ACC112 (cell line): ENCODE measurements around the gene PC.

Experiments used
- H2AFZ ChIP-seq: fragments of 200-600 bp; sonication (generic); one replicate; pipeline ENCODE4 v1.6.0; 2017; ENCODE audit warnings: antibody characterized with exemption, low read length; ENCODE audit not compliant: unreplicated experiment
- H3K27ac ChIP-seq: fragments of 200-600 bp; sonication (generic); 2 replicates; pipeline ENCODE4 v1.5.1; 2014; ENCODE audit warnings: low read depth, mild to moderate bottlenecking, antibody characterized with exemption, low read length, moderate library complexity
- H3K27me3 ChIP-seq: fragments of 200-600 bp; sonication (generic); 2 replicates; pipeline ENCODE4 v1.6.1; 2014; ENCODE audit warnings: mild to moderate bottlenecking, antibody characterized with exemption, low read length, moderate library complexity, mixed read lengths; ENCODE audit not compliant: insufficient read depth
- H3K36me3 ChIP-seq: fragments of 200-600 bp; sonication (generic); 2 replicates; pipeline ENCODE4 v1.6.1; 2016; ENCODE audit warnings: mild to moderate bottlenecking, antibody characterized with exemption, low read length, moderate library complexity, mixed read lengths; ENCODE audit not compliant: insufficient read depth
- H3K4me1 ChIP-seq: fragments of 200-600 bp; sonication (generic); one replicate; pipeline ENCODE4 v1.6.1; 2016; ENCODE audit warnings: low read length, mixed read lengths; ENCODE audit not compliant: insufficient read depth, unreplicated experiment, control insufficient read depth
- H3K4me3 ChIP-seq: fragments of 200-600 bp; sonication (generic); 2 replicates; pipeline ENCODE4 v1.5.1; 2014; ENCODE audit warnings: mild to moderate bottlenecking, low read depth, low read length
- H3K79me2 ChIP-seq: fragments of 200-600 bp; sonication (generic); one replicate; pipeline ENCODE4 v1.6.0; 2016; ENCODE audit warnings: low read length; ENCODE audit not compliant: control insufficient read depth, unreplicated experiment, insufficient read depth

PC gene

DNA sequence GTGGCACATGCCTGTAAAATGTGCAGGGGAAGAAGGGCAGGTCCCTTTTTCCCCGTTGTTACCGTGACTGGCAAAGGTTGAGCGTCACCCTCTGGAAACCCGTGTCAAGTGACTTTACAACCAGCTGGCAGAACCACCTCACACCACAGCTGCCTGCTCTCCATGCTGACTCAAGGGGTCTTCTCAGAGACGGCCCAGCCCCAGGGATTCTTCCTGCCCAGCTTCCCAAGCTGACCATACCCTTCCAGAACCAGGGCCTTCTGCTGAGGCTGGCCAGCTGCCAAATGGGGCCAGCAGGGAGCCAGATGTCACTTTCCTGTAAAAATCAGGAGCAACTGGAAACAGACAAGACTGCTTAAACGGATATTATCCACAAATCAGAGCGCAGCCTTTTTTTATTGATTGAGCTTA is 6.3 kb downstream of the PC start:
- no peak overlapping the region for H3K4me3 ChIP-seq

DNA sequence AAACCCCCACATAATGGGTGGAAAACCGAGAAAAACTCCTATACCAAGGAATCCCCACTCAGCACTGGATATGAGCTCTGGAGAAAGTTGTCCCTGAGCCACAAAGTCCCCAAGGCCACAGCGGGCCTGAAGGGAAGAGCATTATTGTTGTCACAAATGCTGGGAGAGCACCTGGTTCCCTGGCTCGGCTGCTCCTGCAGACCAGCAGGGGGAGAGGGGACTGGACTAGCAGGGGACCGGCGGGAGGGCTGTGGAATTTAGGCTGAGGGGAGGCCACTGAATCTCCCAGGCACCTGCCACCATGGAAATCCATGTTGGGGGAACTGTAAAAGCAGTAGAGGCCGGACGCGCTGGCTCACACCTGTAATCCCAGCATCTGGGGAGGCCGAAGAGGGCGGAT is 7.0 kb downstream of the PC start:
- no peaks in the 10 kb centered on the region for H3K27me3 ChIP-seq
- peaks cover 12% of the 10 kb centered on the region for H3K4me1 ChIP-seq
- no peak overlapping the region for H2AFZ ChIP-seq
- H3K4me3 ChIP-seq: no peak overlapping the region
- H3K36me3 ChIP-seq: peaks cover 6% of the 10 kb centered on the region; the same call in 1 of the 2 replicates
- no peaks in the 10 kb centered on the region for H3K79me2 ChIP-seq
- no peak overlapping the region for H3K27ac ChIP-seq

More for the DNA sequence above, 6.3 kb downstream of the PC start:
- Histone ChIP-seq H3K4me1 (peaks cover 17% of the 10 kb centered on the region), H3K27ac (no peak overlapping the region), H3K79me2 (no peaks in the 10 kb centered on the region), H3K36me3 (peaks cover under 1% of the 10 kb centered on the region; the same call in 1 of the 2 replicates), H2AFZ (no peak overlapping the region), H3K27me3 (no peaks in the 10 kb centered on the region)

DNA sequence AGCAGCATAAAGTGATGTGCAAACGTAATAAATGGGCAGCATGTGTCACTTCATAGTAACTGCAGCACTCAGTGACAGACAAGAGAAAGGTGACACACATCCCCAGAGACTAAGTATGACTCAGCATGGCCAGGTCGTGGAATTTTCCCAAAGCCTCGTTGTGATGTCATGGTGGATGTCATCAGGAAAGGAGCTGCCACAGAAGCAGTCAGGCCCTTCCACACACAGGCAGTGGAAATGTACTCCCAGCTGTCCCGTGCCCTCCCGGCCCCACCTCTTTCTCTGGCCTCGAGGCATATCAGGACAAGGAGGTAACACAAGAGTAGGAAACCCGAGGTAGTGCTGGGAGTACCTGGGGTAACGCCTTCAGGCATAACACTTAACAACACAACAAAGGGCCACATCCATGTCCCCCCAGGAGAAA is 8.1 kb downstream of the PC start:
- no peak overlapping the region for H2AFZ ChIP-seq
- H3K4me3 ChIP-seq: no peak overlapping the region
- H3K27me3 ChIP-seq: no peaks in the 10 kb centered on the region
- peaks cover 12% of the 10 kb centered on the region for H3K4me1 ChIP-seq
- H3K36me3 ChIP-seq: peaks cover 6% of the 10 kb centered on the region; the same call in 1 of the 2 replicates
- H3K79me2 ChIP-seq: no peaks in the 10 kb centered on the region
- peak overlapping the region; percentile 70 for H3K27ac ChIP-seq

DNA sequence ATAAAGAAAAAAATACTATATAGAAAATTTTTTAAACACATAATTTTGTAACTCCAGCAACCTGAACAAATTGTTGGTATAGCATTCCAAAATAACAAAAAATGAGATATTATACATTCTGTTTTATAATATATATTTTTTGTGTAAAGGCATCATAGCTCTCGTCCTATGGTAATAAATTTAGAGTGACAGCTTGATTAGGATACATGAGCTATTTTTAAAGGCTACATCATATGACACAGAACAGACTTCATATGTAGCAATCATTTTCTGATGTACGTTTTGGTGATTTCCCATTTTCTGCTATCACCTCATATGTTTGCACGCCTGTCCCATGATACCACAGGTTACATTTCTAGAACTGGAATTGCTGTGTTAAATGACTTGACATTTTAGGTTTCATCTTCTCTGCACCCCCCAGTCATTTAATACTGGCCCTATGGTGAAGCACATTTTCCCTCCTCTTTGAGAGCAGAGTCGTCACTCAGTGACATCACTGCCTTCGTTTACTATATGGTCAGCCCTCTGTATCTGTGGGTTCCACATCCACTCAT is 19.5 kb downstream of the PC start:
- Histone ChIP-seq H3K79me2 (no peaks in the 10 kb centered on the region), H3K27ac (no peak overlapping the region), H3K4me1 (peaks cover 11% of the 10 kb centered on the region), H2AFZ (no peak overlapping the region), H3K4me3 (no peak overlapping the region), H3K36me3 (no peaks in the 10 kb centered on the region), H3K27me3 (no peaks in the 10 kb centered on the region)

DNA sequence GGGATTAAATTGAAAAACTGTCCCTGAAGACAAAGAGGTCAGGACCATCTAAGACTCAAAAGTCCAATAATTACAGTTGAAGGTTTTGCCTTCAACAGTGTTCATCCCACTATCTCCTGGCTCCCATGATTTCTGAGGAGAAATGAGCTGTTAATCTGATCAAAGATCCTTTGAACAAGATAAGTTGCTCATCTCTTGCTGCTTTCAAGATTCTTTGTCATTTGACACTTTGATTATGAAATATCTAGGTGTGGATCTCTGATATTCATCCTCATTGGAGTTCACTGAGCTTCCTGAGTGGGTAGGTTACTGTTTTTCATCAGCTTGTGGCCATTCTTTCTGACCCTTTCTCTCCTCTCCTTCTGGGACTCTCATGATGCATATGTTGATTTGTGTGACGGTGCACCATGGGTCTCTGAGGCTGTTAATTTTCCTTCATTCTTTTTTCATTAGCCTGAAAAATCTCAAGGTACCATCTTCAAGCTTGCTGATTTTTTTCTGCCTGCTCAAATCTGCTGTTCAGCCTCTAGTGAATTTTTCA is 20.9 kb downstream of the PC start:
- no peak overlapping the region for H3K4me3 ChIP-seq
- no peaks in the 10 kb centered on the region for H3K79me2 ChIP-seq
- H3K4me1 ChIP-seq: peaks cover 11% of the 10 kb centered on the region
- H2AFZ ChIP-seq: no peak overlapping the region
- no peaks in the 10 kb centered on the region for H3K36me3 ChIP-seq
- H3K27ac ChIP-seq: no peak overlapping the region
- no peaks in the 10 kb centered on the region for H3K27me3 ChIP-seq

DNA sequence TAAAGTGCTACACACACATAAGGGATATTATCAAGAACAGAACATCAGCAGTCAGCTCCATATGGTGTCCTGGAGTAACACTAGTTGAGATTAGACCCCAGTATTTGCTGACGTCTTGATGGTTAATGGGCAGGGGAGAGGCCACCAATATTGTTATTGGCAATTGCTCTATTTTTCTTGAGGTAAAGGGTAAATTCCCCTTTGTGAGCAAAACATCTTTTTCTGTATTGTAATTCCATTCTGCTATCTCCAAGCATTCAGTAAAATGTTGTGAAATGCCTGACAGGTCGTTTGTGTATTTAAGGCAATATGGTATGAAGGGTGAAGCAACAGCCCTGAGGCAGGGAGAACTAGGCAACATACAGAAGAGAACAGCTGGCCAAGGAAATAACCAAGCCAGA is 21.9 kb downstream of the PC start:
- Histone ChIP-seq H3K79me2 (no peaks in the 10 kb centered on the region), H3K4me3 (no peak overlapping the region), H3K36me3 (no peaks in the 10 kb centered on the region), H3K27me3 (no peaks in the 10 kb centered on the region), H2AFZ (no peak overlapping the region), H3K27ac (peak overlapping the region; percentile 55), H3K4me1 (peaks cover 11% of the 10 kb centered on the region)

DNA sequence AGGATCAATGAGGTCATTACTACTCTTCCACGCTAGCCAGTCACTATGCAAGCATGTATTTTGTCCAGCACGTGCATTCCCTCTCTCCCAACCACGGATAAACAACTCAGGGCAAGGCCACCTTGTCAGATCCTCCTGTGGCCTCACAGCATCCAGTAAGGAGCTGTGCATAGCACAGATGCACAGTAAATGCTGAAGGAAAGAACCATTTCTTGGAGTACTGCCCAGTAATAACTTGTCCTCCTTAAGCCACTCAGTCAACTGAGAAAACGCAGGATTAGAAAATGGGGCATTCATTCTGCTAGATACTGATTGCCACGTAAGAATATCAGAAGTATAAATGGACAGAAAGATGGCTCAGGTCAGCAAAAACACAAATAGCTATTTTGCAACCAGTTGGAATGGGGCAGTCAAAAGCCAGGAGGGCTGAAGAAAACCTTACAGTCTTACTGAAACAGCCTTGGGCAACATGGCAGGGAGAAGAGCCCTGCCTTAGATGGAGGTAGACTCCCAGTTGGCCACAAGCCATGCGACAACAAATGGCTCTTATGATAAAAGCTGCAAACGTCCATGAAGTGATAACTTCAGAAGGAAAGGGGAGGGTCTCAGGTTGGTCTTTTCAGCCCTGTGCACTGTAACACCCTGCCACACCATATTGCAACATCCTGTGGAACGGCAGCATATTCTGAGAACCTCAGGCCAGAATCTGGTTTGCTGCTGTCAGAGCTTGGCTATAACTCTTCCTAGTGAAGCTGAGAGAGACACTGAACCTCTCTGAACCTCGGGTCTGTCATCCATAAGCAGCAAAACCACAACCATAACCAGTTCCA is 23.0 kb downstream of the PC start:
- H3K27ac ChIP-seq: peak overlapping the region; percentile 40; the same call in 1 of the 2 replicates
- no peak overlapping the region for H2AFZ ChIP-seq

DNA sequence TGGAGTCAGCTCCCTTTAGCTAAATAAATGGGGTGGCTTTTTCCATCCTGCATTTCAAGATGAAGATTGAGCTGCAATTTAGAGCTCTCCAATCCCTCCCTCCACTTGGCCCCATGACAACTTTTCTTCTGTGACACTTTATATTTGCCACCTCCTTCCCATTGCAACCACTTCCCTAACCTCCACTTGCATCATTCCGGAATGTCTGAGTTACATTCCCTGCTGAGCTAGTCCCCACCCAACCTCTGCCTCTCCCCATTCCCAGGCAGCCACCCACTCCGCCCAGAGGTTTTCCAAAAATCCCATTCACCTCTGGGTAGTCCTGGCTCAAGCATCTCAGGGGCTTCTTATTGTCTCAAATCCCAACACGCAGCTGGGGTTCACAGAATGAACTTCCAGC is 24.7 kb downstream of the PC start:
- no peaks in the 10 kb centered on the region for H3K79me2 ChIP-seq
- no peaks in the 10 kb centered on the region for H3K27me3 ChIP-seq
- no peaks in the 10 kb centered on the region for H3K36me3 ChIP-seq
- peaks cover 15% of the 10 kb centered on the region for H3K4me1 ChIP-seq
- no peak overlapping the region for H3K27ac ChIP-seq
- H3K4me3 ChIP-seq: no peak overlapping the region
- no peak overlapping the region for H2AFZ ChIP-seq

More for the DNA sequence above, 23.0 kb downstream of the PC start:
- Histone ChIP-seq H3K27me3 (no peaks in the 10 kb centered on the region), H3K4me3 (no peak overlapping the region), H3K79me2 (no peaks in the 10 kb centered on the region), H3K4me1 (peaks cover 11% of the 10 kb centered on the region), H3K36me3 (no peaks in the 10 kb centered on the region)

DNA sequence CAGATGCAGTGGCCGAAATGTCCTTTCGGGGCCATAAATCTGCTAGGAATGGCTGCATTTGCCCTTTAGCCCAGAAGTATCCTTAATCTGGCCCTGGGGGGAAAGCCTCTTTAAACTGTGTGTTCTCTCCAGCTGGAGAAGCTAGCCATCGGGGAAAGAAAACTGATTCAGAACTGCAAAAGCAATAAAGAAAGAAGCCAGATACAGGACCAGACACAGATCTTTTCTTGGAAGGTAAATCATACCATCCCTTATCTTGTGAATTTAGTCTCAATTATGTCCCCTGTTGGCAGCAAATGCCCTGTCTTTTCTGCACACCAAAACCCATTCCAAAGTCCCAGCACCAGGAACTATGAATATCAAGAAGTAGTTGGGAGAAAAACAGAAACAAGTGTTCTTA is 25.6 kb downstream of the PC start:
- H3K79me2 ChIP-seq: no peaks in the 10 kb centered on the region
- no peak overlapping the region for H2AFZ ChIP-seq
- H3K4me3 ChIP-seq: no peak overlapping the region
- H3K4me1 ChIP-seq: peaks cover 15% of the 10 kb centered on the region
- no peaks in the 10 kb centered on the region for H3K27me3 ChIP-seq
- no peak overlapping the region for H3K27ac ChIP-seq
- no peaks in the 10 kb centered on the region for H3K36me3 ChIP-seq

DNA sequence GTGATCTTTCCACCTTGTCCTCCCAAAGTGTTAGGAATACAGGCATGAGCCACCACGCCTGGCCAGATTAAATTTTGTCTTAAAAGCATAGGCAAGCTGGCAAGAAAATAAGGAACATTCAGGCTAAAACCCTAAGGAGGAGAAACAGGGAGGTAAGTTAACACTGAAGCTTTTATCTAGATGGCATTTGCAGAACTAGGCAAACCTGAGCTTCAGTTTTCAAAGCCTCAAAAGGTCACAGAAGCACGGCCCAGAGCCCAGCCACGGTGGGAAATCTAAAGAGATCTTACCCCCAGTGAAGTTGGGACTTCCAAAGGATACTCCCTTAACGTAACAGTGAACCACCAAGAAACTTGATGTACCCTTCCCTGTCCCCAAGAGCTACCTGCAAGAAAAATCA is 28.4 kb downstream of the PC start:
- no peaks in the 10 kb centered on the region for H3K79me2 ChIP-seq
- H3K36me3 ChIP-seq: no peaks in the 10 kb centered on the region
- peaks cover 4% of the 10 kb centered on the region for H3K4me1 ChIP-seq
- H3K27ac ChIP-seq: no peak overlapping the region
- no peaks in the 10 kb centered on the region for H3K27me3 ChIP-seq
- no peak overlapping the region for H2AFZ ChIP-seq
- H3K4me3 ChIP-seq: no peak overlapping the region

DNA sequence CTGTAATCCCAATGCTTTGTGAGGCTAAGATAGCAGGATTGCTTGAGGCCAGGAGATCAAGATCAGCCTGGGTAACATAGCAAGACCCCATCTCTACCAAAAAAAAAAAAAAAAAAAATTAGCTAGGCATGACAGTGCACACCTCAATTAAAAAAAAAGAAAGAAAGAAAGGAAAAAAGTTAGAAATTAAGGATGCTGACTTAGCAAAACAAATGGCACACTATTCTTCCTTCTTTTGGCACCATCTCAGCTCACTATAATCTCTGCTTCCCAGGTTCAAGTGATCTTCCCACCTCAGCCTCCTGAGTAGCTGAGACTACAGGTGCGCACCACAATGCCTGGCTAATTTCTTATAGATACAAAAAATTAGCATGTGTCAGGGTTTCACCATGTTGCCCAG is 33.9 kb downstream of the PC start:
- no peak overlapping the region for H2AFZ ChIP-seq
- peaks cover 11% of the 10 kb centered on the region for H3K4me1 ChIP-seq
- H3K36me3 ChIP-seq: no peaks in the 10 kb centered on the region
- no peak overlapping the region for H3K4me3 ChIP-seq
- no peaks in the 10 kb centered on the region for H3K79me2 ChIP-seq
- no peak overlapping the region for H3K27ac ChIP-seq
- no peaks in the 10 kb centered on the region for H3K27me3 ChIP-seq
